Measurements from ENCODE around the gene RGPD5.
"Not testable (repeated sequence)": the region's sequence is repeated elsewhere in the genome, so short reads cannot be mapped to it uniquely, and the experiment has no call there.

Gene RGPD5

DNA sequence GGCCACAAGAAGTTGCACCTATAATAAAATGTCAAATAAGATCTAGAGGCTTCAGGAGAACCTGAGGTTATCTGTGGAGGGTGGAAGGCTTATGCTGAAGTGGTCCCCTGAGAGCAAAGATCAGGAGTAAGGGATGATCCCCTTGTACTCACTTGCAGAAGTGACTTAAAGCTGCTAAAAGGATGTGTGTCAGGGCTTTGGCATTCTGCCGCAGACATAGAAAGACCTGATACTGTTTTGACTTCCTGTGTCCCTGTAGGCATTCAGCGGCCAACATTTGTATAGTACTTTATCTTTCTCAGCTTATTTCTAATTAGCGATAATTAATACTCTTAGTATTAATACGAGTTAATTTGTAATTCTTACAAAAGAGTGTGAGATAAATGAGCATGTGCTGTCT lies 94.3 kb downstream of the RGPD5 start:
- DNase-seq: not testable (repeated sequence)

DNA sequence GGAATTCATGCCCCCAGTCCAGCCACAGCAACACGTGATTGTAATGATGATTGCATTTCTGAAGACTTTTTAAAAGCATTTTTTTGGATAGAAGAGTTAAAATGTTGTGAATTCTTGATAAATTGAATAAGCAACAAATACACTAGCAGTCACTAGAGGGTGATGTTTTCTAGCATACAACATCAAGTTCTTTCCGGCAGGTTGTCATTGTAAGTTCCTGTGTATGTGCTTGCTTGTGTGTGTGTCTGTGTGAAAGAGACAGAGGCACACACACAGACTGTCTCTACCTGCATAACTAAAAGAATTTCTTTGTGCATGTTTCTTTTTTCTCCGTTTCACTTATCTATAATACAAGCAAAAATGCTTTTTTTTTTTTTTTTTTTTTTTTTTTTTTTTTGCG lies 95.8 kb downstream of the RGPD5 start:
- intact Hi-C loops (cut with DNase I); DNase-seq: not testable (repeated sequence)

More for the DNA sequence above, 94.3 kb downstream of the RGPD5 start:
- intact Hi-C loops (cut with DNase I): not testable (repeated sequence)

GRCh38 chr2:109891024-109891423 lies 96.9 kb downstream of the RGPD5 start:
- DNase-seq; intact Hi-C loops (cut with DNase I): not testable (repeated sequence)

DNA sequence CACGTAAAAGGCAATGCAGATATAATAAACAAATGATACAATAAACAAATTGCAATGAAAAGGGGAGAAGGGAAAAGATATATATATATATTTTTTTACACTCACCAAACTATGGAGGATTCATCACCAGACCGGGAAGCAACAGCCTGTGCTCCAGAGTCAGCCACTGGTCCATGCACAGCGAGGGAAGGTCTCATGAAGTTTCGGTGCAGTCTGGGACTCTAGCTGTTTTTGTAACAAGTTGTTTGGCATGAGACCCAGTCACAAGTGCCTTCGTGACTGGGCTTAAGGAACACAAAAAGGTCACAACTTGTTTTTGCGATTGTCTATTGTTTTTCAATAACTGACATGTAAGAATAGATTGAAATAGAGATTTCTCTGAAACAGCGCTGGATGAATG lies 99.6 kb downstream of the RGPD5 start:
- intact Hi-C loops (cut with DNase I); DNase-seq: not testable (repeated sequence)

- DNase-seq; intact Hi-C loops (cut with DNase I): not testable (repeated sequence)
These were observed 100.0 kb downstream of the RGPD5 start for GRCh38 chr2:109894141-109894540.

GRCh38 chr2:109895090-109895869 lies 101.2 kb downstream of the RGPD5 start:
- intact Hi-C loops (cut with DNase I); DNase-seq: not testable (repeated sequence)

DNA sequence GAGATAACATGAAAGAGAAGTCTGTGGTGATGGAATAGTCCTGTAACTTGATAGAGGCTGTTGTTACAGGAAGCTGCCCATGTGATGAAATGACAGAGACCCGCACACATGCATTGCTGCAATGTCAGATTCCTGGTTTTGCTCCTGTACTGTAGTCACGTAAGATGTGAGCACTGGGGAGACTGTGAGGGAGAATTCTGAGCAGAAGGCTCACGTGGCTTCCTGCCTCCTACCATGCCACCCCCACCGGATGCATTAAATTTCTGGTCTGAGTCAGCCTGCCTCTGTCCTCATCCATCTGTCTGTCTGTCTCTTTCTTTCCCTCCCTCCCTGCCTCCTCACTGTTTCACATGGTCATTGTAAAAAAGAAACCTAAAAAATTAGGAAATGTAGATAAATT lies 102.1 kb downstream of the RGPD5 start:
- DNase-seq; intact Hi-C loops (cut with DNase I): not testable (repeated sequence)

DNA sequence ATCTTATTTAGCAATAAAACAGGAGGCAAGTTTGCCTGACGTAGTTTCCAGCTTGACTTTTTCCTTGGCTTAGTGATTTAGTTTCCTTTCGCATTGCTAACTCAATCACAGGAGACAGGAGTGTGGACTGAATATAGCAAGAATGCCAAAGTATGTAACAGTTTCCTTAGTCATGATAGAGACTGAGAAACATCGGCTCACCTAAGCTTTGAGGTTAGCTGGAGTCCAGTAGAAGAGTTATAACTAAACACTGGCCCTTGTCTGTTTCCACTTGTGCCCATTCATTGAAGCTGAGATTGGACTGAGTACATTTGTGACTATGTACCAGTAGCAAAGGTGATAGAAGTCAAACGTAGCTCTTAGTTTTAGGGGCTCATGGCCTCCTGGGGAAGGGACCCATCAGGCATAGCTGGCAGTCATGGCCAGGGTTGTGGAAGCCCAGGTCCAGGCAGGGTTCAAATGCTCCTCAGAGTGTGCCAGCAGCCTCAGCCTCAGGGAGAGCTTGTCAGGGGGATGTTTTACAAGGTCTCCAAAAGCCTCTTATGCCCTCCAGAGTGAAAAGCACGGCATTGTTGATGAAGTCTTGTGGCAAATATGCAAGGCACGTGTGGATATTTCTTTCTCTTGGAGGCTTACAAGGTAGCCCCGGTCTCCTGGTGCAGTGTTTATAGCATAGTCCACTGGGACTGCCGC lies 103.8 kb downstream of the RGPD5 start:
- not testable (repeated sequence) for DNase-seq

GRCh38 chr2:109898462-109899336 lies 104.6 kb downstream of the RGPD5 start, which contains the start of gene LIMS3:
Gene LIMS3, plus strand, starts transcription at chr2:109898688. Its CDS starts 41 bp downstream, at chr2:109898729.
- DNase-seq; intact Hi-C loops (cut with DNase I): not testable (repeated sequence)

More for the DNA sequence above, 103.8 kb downstream of the RGPD5 start:
- intact Hi-C loops (cut with DNase I): not testable (repeated sequence)

- intact Hi-C loops (cut with DNase I): not testable (repeated sequence)
These were observed 111.7 kb downstream of the RGPD5 start for GRCh38 chr2:109905796-109906195.

More at GRCh38 chr2:109905796-109906195, 111.7 kb downstream of the RGPD5 start:
- DNase-seq: not testable (repeated sequence)

Data from head of caudate nucleus (tissue), 42 donors.